Upper lobe of right lung (tissue), 1 donor: ENCODE data around the gene FOXG1. TPM values are rescaled to one million over a fixed set of nuclear protein-coding genes. Genes with fewer than 3 reads are reported as not detected.

Experiments used
- ATAC-seq: fragments of 200-7000 bp; cut with Tn5 transposase; one replicate; pipeline ENCODE4 v1.9.1; 2020; ENCODE audit warnings: mild to moderate bottlenecking, moderate library complexity
- DNase-seq: peaks from one replicate; pipeline ENCODE4 v3.0.0-alpha.2; 2020
- H3K27ac ChIP-seq: fragments of 200-600 bp; one replicate; pipeline ENCODE4 v1.8.0; 2022
- H3K27me3 ChIP-seq: fragments of 200-600 bp; one replicate; pipeline ENCODE4 v1.8.0; 2022; ENCODE audit warnings: mild to moderate bottlenecking
- H3K36me3 ChIP-seq: fragments of 200-600 bp; one replicate; pipeline ENCODE4 v1.8.0; 2022
- H3K4me1 ChIP-seq: fragments of 200-600 bp; one replicate; pipeline ENCODE4 v1.8.0; 2022
- H3K4me3 ChIP-seq: fragments of 200-600 bp; one replicate; pipeline ENCODE4 v1.8.0; 2022; ENCODE audit warnings: mild to moderate bottlenecking
- H3K9me3 ChIP-seq: fragments of 200-600 bp; one replicate; pipeline ENCODE4 v1.8.0; 2022
- intact Hi-C: fragments of 100-400 bp; cut with DNase I; formaldehyde crosslinking; loops from one replicate; pipeline ENCODE4 v1.11.0; 2022
- total RNA-seq: library from RNA; stranded (reverse); fragmentation: NEBNext Ultra II Directional; extraction: Animal tissue kit (Norgen Biotek cat#: 25700); gene quantifications from one replicate; pipeline ENCODE4 v1.2.1, GENCODE V29; 2021
- TF ChIP-seq, protein P1 (sequence below): fragments of 200-600 bp; IDR thresholded peaks from one replicate; pipeline ENCODE4 v1.8.0; 2022; ENCODE audit warnings: antibody characterized with exemption
- donor health status: DM: no; HTN: yes; CAD: no; lungs with severe emphysema.

The FOXG1 gene
- total RNA-seq, 1 donor from 2014 or later, result not detected

DNA sequence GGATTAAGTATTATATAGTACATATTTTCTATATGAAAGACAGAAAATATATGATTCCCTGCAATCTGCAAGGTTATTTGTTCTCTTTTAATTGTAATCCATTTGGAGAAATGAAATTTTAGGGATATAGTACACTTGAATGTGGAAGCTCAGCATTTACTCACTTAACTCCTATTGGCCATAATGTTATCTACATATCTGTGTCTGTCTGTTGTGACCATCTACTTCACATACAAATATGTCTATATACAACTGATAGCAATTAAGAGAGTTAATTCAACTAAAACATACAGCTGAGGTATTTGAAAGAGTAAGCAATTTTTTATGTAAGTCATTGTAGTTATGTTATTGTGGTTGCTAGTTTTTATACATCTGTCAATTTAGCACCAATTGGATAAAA, 12.9 kb downstream of the FOXG1 start:
- H3K4me1 ChIP-seq, result no peaks in the 10 kb centered on the region
- H3K9me3 ChIP-seq, result no peaks in the 10 kb centered on the region
- no peak overlapping the region for H3K27ac ChIP-seq
- ATAC-seq, result no peak
- H3K36me3 ChIP-seq, result no peaks in the 10 kb centered on the region
- peaks cover 95% of the 10 kb centered on the region for H3K27me3 ChIP-seq
- TF ChIP-seq, protein P1, sequence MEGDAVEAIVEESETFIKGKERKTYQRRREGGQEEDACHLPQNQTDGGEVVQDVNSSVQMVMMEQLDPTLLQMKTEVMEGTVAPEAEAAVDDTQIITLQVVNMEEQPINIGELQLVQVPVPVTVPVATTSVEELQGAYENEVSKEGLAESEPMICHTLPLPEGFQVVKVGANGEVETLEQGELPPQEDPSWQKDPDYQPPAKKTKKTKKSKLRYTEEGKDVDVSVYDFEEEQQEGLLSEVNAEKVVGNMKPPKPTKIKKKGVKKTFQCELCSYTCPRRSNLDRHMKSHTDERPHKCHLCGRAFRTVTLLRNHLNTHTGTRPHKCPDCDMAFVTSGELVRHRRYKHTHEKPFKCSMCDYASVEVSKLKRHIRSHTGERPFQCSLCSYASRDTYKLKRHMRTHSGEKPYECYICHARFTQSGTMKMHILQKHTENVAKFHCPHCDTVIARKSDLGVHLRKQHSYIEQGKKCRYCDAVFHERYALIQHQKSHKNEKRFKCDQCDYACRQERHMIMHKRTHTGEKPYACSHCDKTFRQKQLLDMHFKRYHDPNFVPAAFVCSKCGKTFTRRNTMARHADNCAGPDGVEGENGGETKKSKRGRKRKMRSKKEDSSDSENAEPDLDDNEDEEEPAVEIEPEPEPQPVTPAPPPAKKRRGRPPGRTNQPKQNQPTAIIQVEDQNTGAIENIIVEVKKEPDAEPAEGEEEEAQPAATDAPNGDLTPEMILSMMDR, result no peak
- no peak overlapping the region for H3K4me3 ChIP-seq
- intact Hi-C loops, result no loop called here
- no peak for DNase-seq

GRCh38 chr14:28780843-28781820, 14.5 kb downstream of the FOXG1 start:
- no peak for DNase-seq
- peaks cover 95% of the 10 kb centered on the region for H3K27me3 ChIP-seq
- intact Hi-C loops, result no loop called here

DNA sequence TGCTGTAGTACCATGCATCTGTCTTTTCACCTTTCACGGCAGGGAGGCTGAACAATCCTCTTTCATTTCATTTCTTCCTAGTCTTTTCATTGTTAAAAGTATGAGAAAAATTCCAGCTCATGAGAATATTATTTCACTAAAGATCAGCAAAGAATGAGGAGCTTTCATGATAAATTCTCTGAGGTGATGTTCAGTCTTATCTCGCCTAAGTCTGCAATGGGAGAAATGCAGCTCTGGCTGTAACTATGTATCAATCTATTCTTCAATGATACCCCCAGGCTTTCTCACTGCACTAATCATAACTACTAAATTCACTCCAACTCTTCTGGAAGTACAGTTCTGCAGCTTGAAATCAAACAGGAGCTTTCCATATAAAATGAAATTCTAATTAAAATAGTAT, 15.7 kb downstream of the FOXG1 start:
- intact Hi-C loops, result no loop called here
- ATAC-seq, result no peak
- Histone ChIP-seq H3K4me3 (no peak overlapping the region), H3K4me1 (no peaks in the 10 kb centered on the region), H3K27ac (no peak overlapping the region), H3K27me3 (peaks cover 91% of the 10 kb centered on the region), H3K9me3 (no peaks in the 10 kb centered on the region), H3K36me3 (no peaks in the 10 kb centered on the region)
- TF ChIP-seq, protein P1, result no peak
- DNase-seq, result no peak

More at GRCh38 chr14:28780843-28781820, 14.5 kb downstream of the FOXG1 start:
- TF ChIP-seq, protein P1, result no peak
- H3K9me3 ChIP-seq, result no peaks in the 10 kb centered on the region
- no peak overlapping the region for H3K4me3 ChIP-seq
- no peak overlapping the region for H3K27ac ChIP-seq
- H3K36me3 ChIP-seq, result no peaks in the 10 kb centered on the region
- ATAC-seq, result no peak
- no peaks in the 10 kb centered on the region for H3K4me1 ChIP-seq

GRCh38 chr14:28783664-28784063, 17.1 kb downstream of the FOXG1 start:
- H3K27ac ChIP-seq, result no peak overlapping the region
- no peaks in the 10 kb centered on the region for H3K9me3 ChIP-seq
- peaks cover 77% of the 10 kb centered on the region for H3K27me3 ChIP-seq
- no peaks in the 10 kb centered on the region for H3K36me3 ChIP-seq
- intact Hi-C loops, result no loop called here
- no peaks in the 10 kb centered on the region for H3K4me1 ChIP-seq
- TF ChIP-seq, protein P1, result no peak
- DNase-seq (no peak), ATAC-seq (no peak)
- no peak overlapping the region for H3K4me3 ChIP-seq

GRCh38 chr14:28784096-28785048, 17.8 kb downstream of the FOXG1 start:
- Histone ChIP-seq H3K36me3 (no peaks in the 10 kb centered on the region), H3K27me3 (peaks cover 70% of the 10 kb centered on the region), H3K27ac (no peak overlapping the region), H3K4me3 (no peak overlapping the region), H3K4me1 (no peaks in the 10 kb centered on the region), H3K9me3 (no peaks in the 10 kb centered on the region)
- TF ChIP-seq, protein P1, result no peak
- ATAC-seq (no peak), DNase-seq (no peak)
- intact Hi-C loops, result no loop called here
